Muscle of back (tissue), 11 donors: Measurements from ENCODE around the gene TBC1D22A. TPM values are rescaled to one million over a fixed set of nuclear protein-coding genes. Genes with fewer than 3 reads are reported as not detected.
A peak's percentile ranks its signal among the peaks of the same experiment; 100 is the strongest.
"Not testable (repeated sequence)": the region's sequence is repeated elsewhere in the genome, so short reads cannot be mapped to it uniquely, and the experiment has no call there.

ENCODE experiments used
- DNase-seq, 3 donors: peaks; one replicate each; pipeline versions ENCODE4 v3.0.0 to v3.0.0-alpha.2; 2013
- polyA plus RNA-seq, 10 donors: library from polyadenylated mRNA; unstranded; fragments of 120-200 nt; gene quantifications; one replicate each; pipeline ENCODE4 v1.2.1, GENCODE V29; 2013; ENCODE audit not compliant: insufficient read length in 10 of 10

The TBC1D22A gene
- polyA plus RNA-seq, 10 donors = 10.6 to 14.9 (median 13.4) TPM

DNA sequence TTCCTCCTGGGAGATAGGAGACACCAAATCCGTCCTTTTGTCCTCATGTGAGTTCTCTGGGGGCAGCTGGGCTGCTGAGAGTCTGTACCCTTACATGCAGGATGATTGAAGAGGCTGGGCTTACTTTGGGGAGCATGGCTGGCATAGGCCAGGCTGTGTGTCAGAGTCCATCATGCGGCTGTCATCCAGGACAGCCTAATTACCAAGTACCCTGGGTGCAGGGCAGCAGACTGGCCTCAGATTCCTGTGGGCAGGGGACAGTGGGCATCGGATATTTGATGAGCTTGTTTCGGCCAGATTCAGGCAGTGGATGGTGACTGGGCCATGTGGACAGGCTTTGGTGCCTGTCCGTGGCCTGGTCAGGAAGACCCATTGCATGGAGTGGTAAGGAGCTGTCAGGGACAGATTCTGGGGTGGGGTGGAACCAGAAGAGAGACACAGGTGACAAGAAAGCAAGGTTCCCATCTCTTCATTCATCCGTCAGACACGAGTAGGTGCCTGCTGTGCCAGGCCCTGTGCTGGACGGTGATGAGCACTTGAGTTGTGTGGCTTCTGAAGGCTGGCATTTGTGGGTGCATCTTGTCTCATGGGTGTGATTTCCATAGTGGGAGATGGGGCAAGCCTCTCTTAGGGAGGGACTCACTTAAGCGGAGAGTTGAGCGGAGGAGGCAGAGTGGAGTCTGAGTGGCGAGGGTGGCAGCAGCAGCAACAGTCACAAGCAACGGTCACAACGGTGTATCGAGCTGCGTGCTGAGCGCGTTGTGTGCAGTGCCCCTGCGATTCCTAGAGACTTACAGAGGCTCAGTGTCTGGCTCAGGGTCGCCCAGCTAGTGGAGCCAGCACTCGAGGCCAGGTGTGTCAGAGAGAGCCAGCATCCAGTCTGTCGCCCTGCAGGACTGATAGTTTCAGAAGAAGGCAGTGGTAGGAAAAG is 48.7 kb downstream of the TBC1D22A start:
- DNase-seq = no peak

DNA sequence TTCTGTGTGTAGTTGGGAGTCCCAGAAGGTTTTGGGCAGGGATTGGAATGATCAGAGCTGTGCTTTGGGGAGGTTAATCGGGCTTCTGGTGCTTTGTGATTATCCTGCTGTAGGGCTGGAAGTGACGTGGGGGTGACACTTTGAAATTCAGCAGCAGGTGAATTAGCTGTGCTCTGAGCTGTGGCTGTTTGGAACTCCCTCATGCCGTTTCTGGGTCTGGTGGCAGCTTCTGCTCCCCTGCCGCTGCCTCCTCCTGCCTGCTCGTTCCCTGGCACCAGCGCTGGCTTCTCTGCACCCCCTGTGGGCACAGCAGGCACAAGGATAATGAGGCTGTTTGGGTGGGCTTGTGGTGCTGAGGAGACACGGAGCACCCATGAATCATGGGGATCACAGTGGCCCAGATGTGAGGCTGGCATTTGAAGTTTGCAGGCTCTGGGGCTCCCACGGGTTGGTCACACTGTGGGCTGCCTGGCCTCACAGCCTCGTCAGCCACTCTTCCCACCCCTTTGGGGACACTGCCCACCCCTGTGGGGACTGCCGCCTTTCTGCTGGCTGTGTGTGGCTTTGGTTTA is 49.7 kb downstream of the TBC1D22A start:
- DNase-seq = no peak

DNA sequence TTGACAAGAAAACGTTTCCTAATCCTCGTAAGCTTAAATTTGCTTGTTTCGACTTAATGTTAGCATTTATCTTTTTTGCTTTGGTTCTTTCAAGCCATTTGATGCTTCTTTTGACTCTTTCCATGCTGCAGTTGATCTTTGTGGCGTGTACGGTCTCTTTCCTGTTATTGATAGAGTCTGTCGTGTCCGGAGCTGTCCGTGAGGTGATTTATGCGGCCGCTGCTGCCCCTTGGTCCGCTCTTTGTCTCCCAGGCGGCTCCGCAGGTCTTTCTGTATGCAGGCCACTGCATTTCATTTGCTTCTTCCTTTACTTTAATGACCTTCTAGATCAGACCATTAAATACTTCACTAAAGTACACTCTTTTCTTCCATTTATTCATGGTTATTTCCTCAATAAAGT is 50.3 kb downstream of the TBC1D22A start:
- no peak for DNase-seq

DNA sequence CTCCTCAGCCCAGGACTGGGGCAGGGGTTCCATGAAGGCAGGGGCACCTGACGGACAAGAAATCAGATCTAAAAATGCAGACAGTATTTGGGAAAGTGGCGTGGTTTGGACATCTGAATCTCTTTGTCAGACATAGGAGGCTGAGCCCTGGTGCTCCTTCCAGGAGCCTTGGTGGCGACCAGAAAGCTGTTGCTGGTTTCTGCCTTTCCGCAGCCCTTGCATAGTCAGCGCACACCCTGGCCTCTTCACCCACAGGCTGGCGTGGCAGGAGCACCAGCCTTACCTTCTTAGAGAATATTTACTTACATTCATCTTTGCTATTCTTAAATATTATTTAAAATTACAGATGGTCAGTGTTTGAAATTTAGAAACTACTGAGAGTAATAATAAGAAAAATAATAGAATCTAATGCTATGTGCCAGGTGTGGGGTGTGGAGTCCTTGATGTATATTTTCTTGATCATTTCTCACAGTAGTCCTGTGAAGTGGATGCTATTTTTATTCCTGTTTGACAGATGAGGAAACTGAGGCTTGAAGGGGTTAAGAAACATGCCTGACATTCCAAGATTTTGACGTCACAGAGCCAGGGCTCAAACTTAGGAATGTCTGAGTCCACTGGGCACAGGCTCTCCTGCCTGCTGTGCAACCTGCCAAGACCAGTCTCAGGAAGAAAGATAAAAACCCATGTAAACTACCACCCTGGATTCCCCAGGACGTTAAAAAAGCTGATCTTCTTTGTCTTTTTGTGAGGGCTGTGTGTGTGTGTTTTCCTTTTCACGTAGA is 51.6 kb downstream of the TBC1D22A start:
- no peak for DNase-seq

DNA sequence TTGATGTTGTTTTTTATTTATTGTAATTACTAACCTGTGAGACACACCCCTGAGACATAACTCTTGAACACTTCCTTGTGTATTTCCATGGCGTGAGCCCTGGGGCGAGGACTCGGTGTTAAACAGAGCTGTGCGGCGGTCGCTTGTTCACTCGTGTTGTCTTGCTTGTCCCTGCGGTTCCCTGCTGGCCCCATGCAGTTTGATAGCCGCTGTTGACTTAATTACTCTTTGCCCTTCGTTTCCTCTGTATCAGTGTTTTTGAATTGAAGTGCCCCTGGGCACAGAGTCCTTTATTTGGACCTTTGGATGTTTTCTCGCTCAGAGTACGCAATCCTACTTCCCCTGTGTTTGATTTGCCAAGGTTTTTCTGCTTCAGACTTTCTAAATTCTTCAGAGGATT is 52.7 kb downstream of the TBC1D22A start:
- no peak for DNase-seq

DNA sequence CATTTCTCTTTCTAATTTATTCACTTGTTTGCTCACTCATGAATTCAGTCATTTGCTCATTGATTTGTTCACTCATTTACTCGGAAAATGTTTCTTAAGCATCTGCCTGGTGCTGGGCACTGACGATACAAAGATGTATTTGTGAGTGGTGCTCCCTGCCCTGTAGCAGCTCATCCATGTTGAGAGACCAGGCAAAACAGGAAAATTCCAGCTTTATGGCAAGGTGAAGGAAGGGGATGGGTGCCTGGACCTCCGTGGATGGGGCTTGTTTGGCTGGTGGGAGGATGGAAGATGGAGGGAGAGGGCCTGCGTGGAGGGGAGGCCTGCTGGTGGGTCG is 53.1 kb downstream of the TBC1D22A start:
- no peak for DNase-seq

DNA sequence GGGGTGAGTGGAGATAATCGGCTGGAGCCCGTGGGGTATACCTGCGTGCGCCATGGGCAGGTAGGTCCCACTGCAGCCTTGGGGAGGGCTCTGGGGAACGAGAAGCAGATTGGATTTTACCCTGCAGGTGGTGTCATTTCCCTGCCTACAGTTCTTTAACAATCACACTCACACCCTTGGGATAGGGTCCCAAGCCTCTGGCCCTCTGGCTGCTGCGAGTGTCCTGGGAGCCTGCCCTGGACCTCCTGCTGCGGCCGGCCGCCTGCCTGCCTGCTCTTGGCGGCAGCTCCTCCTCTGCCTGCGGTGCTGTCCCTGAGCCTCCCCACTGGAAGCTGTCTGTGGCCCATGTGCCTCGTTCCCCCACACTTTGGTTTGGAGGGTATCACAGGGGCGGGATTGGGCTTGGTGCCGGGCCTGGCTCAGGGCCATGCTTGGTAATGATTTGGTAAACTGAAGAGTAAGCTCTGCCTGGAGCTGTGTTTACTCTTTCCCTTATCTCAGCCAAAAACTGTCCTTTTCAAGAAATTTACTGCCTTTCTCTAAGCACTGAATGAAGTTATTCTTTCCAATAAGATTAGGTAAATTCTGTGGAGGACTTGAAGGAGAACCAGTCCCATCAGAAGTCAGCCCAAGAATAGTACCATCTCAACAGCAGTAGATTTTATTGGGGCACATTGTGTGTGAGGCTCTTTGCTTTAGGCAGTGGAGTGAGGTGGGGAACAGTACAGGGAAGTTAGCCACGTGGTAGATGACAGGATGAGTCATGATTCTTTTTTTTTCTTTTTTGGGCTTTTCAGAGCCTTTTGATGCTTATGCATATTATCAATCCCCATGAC is 53.7 kb downstream of the TBC1D22A start:
- no peak for DNase-seq

DNA sequence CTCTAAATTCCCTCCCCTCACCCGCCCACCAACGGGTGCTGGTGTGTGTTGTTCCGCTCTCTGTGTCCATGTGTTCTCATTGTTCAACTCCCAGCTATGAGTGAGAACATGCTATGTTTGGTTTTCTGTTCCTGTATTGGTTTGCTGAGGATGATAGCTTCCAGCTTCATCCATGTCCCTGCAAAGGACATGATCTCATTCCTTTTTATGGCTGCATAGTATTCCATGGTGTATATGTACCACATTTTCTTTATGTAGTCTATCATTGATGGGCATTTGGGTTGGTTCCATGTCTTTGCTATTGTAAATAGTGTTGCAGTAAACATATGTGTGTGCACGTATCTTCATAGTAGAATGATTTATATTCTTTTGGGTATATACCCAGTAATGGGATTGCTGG is 54.9 kb downstream of the TBC1D22A start:
- DNase-seq = not testable (repeated sequence)

DNA sequence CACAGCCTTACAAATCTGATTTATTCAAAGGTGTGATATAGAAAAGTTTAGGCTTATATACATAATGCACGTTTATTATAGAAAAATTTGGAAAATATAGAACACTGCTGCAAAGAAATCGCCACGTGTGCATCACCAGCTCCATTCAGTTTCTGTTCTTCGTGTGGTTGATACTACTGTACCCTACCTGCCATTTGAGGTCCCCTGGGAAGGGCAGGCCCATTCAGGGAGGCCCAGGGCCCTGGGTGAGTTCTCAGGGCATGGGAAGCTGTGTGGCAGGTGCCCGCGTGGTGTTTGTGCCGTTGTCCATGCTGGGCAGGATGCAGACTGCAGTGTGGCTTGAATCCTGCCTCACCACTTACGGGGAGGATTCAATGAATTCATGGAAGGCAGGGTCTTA is 60.8 kb downstream of the TBC1D22A start:
- DNase-seq = no peak

DNA sequence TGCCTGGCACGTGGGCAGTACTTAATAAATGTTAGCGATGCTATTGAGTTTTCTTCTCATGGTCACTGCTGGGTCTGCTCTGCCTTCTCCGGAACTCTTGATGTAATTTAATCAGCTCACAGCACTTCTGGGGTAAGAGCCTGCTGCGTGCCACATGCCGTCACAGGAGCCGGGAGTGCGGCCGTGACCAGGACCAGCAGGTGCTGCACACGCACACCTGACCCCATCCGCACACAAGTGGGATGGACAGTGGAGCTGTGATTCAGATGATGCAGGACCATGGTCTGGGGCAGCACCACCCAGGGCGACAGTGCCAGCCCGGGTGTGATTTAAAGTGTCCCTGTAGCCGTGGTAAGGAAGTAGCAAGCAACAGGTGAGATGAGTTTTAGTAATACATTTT is 61.2 kb downstream of the TBC1D22A start:
- no peak for DNase-seq

DNA sequence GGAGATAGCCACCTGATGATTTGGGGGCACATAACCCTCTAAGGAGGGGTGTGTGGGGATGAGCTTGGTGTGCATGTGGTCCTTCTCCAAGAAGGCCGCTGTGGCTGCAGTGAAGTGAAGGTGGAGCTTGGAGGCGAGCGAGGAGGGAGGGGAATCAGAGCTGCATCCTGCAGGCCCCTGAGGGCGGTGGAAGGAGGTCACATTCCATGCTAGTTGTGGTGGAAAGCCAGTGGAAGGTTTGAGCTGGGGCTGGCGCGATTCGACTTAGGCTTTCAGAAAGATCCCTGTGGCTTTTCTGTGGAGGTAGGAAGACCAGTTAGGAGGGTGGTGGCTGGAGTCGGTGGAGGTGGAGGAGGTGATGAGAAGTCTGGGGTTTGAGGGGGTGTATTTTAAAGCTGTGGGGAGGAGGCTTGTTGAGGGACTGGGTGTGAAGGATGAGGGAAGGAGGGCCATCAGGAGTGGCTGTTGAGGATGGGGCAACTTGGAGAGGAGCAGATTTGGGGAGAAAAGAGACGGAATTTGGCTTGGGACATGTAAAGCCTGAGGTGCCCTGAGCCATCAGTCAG is 62.0 kb downstream of the TBC1D22A start:
- DNase-seq = no peak

DNA sequence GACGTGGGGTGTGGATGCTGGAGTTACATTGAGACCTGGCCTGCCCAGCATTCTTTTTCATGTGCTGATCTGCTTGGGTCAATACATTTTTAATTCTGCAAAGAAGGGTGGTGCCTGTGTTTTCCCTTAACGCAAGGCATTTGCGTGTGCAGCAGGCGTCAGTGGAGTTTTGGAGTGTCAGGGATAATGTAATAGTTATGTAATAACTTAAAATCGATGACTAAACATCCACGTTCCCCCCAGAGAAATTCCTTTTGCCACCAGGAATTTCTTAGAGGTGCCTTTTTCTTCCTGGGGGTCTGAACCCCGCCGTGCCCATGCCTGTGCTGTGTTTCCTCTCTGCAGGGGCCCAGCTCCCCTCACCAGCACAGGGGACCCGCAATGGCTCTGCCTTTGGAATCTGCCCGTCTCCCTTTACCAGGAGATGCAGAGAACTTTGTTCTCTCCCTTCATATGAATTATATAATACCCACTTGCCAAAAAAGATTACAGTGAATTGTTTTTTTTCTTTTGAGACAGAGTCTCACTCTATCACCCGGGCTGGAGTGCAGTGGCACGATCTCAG is 62.6 kb downstream of the TBC1D22A start:
- no peak for DNase-seq

DNA sequence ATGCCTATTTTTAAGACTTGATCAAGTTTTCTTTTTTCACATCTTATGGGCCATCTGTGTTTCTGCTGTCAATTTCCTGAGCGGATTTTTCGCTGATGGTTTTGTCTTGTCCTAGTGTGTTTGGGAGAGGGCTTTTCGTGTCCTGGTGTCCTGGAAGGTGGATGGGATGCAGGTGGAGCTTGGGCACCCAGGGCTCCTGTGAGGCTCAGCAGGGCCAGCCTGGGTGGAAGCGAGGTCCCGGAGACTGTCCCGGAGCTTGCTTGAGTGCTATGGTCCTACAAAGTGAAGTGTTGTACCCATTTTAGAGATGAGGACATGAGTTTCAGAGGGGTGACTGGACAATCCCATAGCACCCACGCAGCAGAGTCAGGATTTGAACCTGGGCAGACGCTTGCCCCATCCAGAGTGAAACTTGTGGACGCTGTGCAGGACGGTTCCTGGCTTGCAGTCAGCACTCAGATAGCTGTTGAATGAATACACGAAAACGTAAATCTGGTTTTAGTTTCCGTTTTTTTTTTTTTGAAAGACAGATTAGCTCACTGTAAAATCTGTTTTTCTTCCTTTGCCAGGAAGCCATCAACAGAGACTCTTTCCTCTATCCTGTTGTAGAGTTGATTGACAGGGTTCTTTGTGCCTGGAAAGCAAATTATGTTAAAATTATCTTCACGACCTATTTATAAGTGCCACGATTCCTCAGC is 64.1 kb downstream of the TBC1D22A start:
- no peak for DNase-seq

DNA sequence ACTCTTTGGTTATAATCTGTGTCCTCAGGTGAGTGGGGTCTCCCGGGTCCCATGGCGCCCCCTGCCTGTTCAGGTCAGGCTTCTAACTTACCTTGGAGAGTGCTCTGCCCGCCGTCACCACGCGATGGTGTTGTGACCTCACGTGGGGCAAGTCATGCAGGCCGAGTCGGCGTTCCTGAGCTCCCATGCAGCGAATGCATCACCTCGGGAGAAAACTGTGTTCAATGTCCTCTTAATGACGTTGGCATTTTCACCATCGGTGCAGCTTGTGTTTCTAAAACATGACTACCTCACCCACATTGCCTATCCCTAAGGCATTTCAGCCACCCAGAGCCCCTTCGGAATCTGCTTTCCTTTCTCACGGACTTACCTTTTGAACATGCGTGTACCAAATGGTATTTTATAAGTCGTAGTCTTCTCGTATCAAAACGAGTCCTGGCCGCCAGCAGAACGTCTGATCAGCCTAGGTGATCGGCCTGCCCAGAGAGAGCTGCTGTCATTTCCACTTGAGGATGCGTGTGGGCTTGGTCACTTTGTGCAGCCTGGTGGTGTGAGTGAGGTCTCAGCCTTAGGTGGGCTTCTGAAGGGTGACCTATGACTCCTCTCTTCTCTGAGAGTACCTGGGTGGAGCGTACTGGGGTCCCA is 64.8 kb downstream of the TBC1D22A start:
- no peak for DNase-seq

DNA sequence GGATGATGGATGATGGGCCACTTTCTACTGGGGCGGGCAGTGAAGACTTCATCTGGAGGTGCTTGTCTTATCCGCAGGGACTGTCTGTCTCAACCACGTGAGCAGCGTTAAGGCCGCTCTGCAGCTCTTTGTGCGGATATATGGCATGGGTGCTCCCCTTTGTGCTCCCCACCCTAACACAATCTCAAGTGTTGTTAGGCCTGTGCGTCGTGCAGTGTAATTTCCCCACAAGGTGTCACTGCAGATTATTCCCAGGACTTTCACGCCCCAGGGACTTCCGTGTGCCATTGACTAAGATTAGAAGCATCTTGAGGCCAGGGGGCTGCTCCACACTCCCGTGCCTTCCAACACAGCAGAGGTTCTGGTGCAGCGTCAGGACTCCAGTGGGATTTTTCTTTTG is 65.3 kb downstream of the TBC1D22A start:
- DNase-seq = no peak

DNA sequence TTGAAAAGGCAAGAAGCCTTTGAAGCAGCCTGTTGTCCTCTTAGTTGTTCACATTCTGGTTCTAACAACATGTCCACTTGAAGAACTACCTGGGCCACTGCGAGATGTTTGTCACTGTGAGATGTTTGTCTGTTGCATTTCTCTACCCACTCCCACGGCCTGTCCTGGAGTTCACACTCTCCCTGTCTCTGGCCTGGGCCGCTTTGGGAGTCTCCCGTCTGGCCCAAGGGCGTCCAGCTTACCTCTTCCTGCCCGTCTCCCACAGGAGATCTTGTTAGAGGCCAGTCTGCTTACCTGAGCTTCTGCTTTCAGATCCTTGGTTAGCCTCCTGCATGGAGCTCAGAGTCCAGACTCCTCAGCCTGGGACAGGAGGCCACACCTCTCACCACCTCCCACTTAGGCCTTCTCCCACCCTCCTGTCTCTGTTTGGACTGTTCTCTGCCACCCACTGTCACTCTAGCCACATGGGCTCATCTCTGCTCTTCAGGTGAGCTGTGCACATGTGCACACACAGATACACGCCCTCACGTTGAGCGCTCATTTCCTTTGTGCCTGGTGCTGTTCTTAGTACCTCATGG is 66.0 kb downstream of the TBC1D22A start:
- DNase-seq = no peak

DNA sequence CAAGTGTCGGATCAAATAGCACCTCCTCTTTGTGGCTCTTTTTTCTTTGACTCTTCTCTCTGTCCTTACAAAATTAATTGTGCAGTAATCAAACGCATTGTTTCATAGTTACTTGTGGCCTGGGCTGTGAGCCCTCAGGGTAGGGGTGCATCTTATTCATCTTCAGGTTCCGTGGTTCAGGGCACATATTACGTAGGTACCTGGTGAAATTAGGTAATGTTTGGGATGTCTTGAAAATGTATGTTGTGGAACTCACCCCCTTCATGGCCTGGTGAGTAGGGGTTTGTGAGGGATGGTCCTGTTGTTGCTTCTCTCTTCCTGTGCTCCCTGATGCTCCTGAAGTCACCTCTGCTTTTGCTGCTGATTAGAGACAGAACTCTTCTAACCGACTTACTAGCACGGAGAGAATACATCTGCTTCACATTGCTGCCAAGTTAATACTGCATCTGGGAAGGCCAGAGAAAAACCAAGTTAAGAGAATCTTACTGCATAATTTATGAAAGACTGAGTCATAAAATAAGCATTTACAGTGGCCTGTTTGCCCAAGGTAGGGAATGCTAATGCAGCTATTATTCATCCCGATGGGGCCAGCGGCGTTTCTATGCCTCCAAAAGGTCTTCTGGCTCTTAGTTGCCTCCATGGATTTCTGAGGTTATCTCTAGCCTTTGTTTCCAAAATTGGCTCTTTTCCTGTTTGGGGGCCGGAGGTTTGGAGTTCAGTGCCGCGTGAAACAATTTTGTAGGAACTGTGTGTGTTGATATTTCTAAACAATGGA is 66.9 kb downstream of the TBC1D22A start:
- peak; percentile 75 to 92 (median 87) for DNase-seq

DNA sequence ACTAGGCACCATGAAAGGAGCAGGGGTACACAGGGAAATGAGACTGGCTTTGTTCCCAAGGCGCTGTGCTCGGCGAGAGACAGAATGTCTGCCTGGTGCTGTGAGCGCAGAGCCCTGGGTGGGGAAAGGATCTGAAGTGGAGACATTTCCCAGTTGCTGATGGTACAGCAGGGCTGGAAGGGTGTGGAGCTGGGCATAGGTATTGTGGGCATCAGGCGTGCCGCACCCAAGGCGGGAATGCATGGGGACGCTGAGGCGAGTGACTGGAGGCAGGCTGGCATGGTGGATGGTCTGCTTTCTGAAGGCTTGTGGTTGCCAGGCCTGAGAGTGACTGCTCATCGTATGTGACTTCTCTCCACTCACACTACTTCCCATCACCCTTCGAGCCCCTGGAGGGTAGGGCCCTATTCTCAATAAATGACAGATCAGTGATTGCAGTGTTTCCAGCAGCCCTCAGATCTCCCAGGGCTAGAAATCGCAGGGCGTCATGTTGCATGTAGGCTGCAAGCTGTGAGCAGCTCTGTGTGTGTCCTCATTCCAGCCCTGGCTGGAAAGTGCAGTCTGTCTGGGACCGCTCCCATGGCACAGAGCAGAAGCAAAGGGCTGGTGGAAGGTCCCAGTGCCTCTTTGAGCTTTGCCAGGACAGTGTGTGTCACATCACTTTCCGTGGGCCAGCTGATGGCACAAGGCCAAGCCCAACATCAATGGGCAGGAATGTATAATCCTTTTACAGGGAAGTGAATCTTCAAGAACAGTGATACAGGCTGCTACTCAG is 67.7 kb downstream of the TBC1D22A start:
- DNase-seq = peak; percentile 63 to 82 (median 65)
